Kidney epithelial cell (primary cell): ENCODE results near the gene RNASEH2B. TPM values are rescaled to one million over a fixed set of nuclear protein-coding genes. Genes with fewer than 3 reads are reported as not detected.
A peak's percentile ranks its signal among the peaks of the same experiment; 100 is the strongest.

Source experiments
- DNase-seq: peaks from one replicate; pipeline ENCODE4 v3.0.0-alpha.2; 2010; ENCODE audit warnings: low read depth
- H3K27me3 ChIP-seq: 2 replicates; pipeline ENCODE4 v1.6.0; 2011; ENCODE audit warnings: low read length; ENCODE audit not compliant: control insufficient read depth, insufficient read depth
- H3K36me3 ChIP-seq: 2 replicates; pipeline ENCODE4 v1.5.1; 2011; ENCODE audit warnings: low read length; ENCODE audit not compliant: control insufficient read depth, insufficient read depth
- H3K4me3 ChIP-seq: 2 replicates; pipeline ENCODE4 v1.5.1; 2011; ENCODE audit warnings: low read depth, mild to moderate bottlenecking, control low read depth, low read length
- CTCF ChIP-seq: IDR thresholded peaks from 2 replicates; pipeline ENCODE4 v1.5.1; 2011; ENCODE audit warnings: mild to moderate bottlenecking, moderate library complexity, low read length, control low read depth, inconsistent platforms; ENCODE audit not compliant: insufficient read depth, poor library complexity, severe bottlenecking
- total RNA-seq: library from RNA; depleted of rRNA; stranded (reverse); fragments of >200 nt; gene quantifications from 2 replicates; pipeline ENCODE4 v1.2.3, GENCODE V29; 2015

Gene RNASEH2B
- 23.9 and 26.7 TPM in 2 replicates for total RNA-seq

- peak within 1 kb of the TSS; percentile 81 for H3K4me3 ChIP-seq
- H3K27me3 ChIP-seq = no peaks in the 10 kb centered on the region
- no peak for DNase-seq
- no peaks in the 10 kb centered on the region for H3K36me3 ChIP-seq
- no peak for TF ChIP-seq CTCF
Measured at GRCh38 chr13:50909605-50910484, at the start of gene RNASEH2B. Gene RNASEH2B (plus strand): TSS chr13:50909791. CDS start chr13:50910077, 286 bp downstream.

- Histone ChIP-seq H3K27me3 (no peaks in the 10 kb centered on the region), H3K36me3 (no peaks in the 10 kb centered on the region), H3K4me3 (no peak overlapping the region)
- no peak for DNase-seq
- no peak for TF ChIP-seq CTCF
Measured at GRCh38 chr13:50864492-50864891, 45.1 kb upstream of the RNASEH2B start.

- no peak for DNase-seq
- Histone ChIP-seq H3K36me3 (no peaks in the 10 kb centered on the region), H3K4me3 (no peak overlapping the region), H3K27me3 (no peaks in the 10 kb centered on the region)
- TF ChIP-seq CTCF = no peak
Measured at GRCh38 chr13:50866817-50867636, 42.6 kb upstream of the RNASEH2B start.

- Histone ChIP-seq H3K27me3 (no peaks in the 10 kb centered on the region), H3K4me3 (no peak overlapping the region), H3K36me3 (no peaks in the 10 kb centered on the region)
- no peak for DNase-seq
- TF ChIP-seq CTCF = no peak
Measured at GRCh38 chr13:50867637-50867945, 42.0 kb upstream of the RNASEH2B start.

- TF ChIP-seq CTCF = no peak
- H3K36me3 ChIP-seq = no peaks in the 10 kb centered on the region
- no peak overlapping the region for H3K4me3 ChIP-seq
- H3K27me3 ChIP-seq = no peaks in the 10 kb centered on the region
- no peak for DNase-seq
Measured at GRCh38 chr13:50871405-50871804, 38.2 kb upstream of the RNASEH2B start.
